Uterus (tissue), 4 donors: ENCODE results near the gene THAP3. TPM values are rescaled to one million over a fixed set of nuclear protein-coding genes. Genes with fewer than 3 reads are reported as not detected.

Experiments
- DNase-seq, 2 donors: peaks; one replicate each; pipeline ENCODE4 v3.0.0-alpha.2; 2019 to 2020
- H3K27ac ChIP-seq, 2 donors: fragments of 200-600 bp; sonication (generic); 1 replicate in 1 of 2; 2 replicates in 1 of 2; pipeline ENCODE4 v1.5.1; 2016 to 2018
- H3K27me3 ChIP-seq, 2 donors: fragments of 200-600 bp; sonication (generic); one replicate each; pipeline ENCODE4 v1.5.1; 2018 to 2019; ENCODE audit warnings: control low read depth in 1 of 2
- H3K36me3 ChIP-seq, 2 donors: fragments of 200-600 bp; sonication (generic); one replicate each; pipeline ENCODE4 v1.5.1; 2019; ENCODE audit warnings: control low read depth in 1 of 2
- H3K4me1 ChIP-seq, 2 donors: fragments of 200-600 bp; sonication (generic); one replicate each; pipeline ENCODE4 v1.5.1; 2018 to 2019; ENCODE audit warnings: control low read depth in 1 of 2
- H3K4me3 ChIP-seq, 2 donors: fragments of 200-600 bp; sonication (generic); 1 replicate in 1 of 2; 2 replicates in 1 of 2; pipeline ENCODE4 v1.5.1; 2018 to 2019; ENCODE audit warnings: mild to moderate bottlenecking in 1 of 2
- H3K9me3 ChIP-seq, 2 donors: fragments of 200-600 bp; sonication (generic); one replicate each; pipeline ENCODE4 v1.5.1; 2019; ENCODE audit warnings: control low read depth in 1 of 2
- POLR2A ChIP-seq, 2 donors: fragments of 450-650 bp; IDR thresholded peaks; one replicate each; pipeline ENCODE4 v1.6.1; 2016; ENCODE audit warnings: antibody characterized with exemption in 2 of 2, mild to moderate bottlenecking in 1 of 2, moderate library complexity in 1 of 2
- intact Hi-C: fragments of 100-400 bp; cut with DNase I; formaldehyde crosslinking; loops from one replicate; pipeline ENCODE4 v1.15.1; 2023; ENCODE audit warnings: low total_unique reads
- total RNA-seq, 4 donors: library from RNA; depleted of rRNA in 3 of 4; stranded (reverse); fragments of >200 nt in 3 of 4; gene quantifications; one replicate each; pipeline versions ENCODE4 v1.1.0 to v1.2.4, GENCODE V29; 2014 to 2023
- TF ChIP-seq, protein P1 (sequence below), 4 experiments: fragments of 200-600 bp in 2 of 4; fragments of 450-650 bp in 2 of 4; sonication (generic) in 2 of 4; IDR thresholded peaks; one replicate each; pipeline ENCODE4 v1.5.1; 2016 to 2019; ENCODE audit warnings: antibody characterized with exemption in 4 of 4, mild to moderate bottlenecking in 2 of 4, moderate library complexity in 1 of 4
- donor health status: DM: yes; HTN: yes; CAD: no.

THAP3 gene
- total RNA-seq, 4 donors from 2014 or later = 19.1 to 23.9 (median 21.9) TPM

- H3K4me1 ChIP-seq = no peaks in the 10 kb centered on the region
Observed at GRCh38 chr1:6614019-6614928, 10.4 kb upstream of the THAP3 start.

DNA sequence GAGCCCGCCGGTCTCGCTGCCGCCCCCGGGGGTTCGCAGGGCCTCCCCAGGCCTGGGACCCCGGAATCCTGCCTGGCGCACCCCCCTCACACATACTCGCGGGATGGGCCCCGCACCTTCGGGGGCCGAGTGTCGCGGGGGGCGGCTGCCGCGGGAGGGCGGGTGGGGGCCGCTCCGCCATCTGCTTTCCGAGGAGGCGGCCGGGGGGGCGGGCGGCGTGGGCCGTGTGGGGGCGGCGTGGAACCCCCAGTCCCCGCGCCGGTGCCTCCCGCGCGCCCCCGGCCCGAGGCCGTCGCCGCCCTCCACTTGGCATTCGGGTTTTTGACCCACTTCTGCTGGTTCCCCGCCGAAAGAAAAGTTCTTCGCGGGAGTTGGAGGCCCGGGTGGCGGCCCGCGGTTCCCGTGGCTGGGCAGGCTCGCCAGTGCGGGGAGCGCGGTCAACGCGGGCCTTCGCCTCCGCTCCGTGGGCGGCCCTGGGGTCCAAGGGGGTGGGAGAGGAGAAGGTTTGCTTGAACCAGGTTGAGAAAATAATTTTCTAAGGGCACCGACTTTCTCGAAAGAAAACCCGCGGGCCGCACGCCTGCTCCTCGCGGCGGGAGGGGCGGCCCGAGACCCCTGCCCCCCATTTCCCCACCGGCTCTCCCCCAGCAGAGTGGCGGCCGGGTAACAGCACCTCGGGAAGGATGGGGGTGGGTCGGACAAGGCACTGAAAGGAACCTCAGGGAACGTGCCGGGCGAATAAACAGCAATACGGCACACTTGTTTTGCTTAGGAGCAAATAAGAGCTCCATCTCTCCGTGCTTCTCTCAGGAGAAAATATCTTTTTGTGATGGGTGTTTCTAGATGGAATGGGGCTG lies 9.5 kb upstream of the THAP3 start:
- Histone ChIP-seq H3K9me3 (no peaks in the 10 kb centered on the region), H3K27ac (peak overlapping the region; percentile 85 to 96), H3K4me1 (no peaks in the 10 kb centered on the region), H3K4me3 (peak overlapping the region; percentile 66 to 89), H3K27me3 (no peaks in the 10 kb centered on the region), H3K36me3 (no peaks in the 10 kb centered on the region)
- DNase-seq = peak in 1 of 2 donors; percentile 43
- intact Hi-C loops = no loop called here
- TF ChIP-seq POLR2A (IDR thresholded peaks at IDR 0.05) = no peak
- TF ChIP-seq, protein P1, sequence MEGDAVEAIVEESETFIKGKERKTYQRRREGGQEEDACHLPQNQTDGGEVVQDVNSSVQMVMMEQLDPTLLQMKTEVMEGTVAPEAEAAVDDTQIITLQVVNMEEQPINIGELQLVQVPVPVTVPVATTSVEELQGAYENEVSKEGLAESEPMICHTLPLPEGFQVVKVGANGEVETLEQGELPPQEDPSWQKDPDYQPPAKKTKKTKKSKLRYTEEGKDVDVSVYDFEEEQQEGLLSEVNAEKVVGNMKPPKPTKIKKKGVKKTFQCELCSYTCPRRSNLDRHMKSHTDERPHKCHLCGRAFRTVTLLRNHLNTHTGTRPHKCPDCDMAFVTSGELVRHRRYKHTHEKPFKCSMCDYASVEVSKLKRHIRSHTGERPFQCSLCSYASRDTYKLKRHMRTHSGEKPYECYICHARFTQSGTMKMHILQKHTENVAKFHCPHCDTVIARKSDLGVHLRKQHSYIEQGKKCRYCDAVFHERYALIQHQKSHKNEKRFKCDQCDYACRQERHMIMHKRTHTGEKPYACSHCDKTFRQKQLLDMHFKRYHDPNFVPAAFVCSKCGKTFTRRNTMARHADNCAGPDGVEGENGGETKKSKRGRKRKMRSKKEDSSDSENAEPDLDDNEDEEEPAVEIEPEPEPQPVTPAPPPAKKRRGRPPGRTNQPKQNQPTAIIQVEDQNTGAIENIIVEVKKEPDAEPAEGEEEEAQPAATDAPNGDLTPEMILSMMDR (IDR thresholded peaks at IDR 0.05) = no peak

More at GRCh38 chr1:6614019-6614928, 10.4 kb upstream of the THAP3 start:
- peak; percentile 69 to 70 for DNase-seq
- H3K4me3 ChIP-seq = peak overlapping the region; percentile 66 to 89
- no peaks in the 10 kb centered on the region for H3K27me3 ChIP-seq
- no peaks in the 10 kb centered on the region for H3K36me3 ChIP-seq
- intact Hi-C loops = no loop called here
- peak overlapping the region; percentile 85 to 96 for H3K27ac ChIP-seq
- H3K9me3 ChIP-seq = no peaks in the 10 kb centered on the region
- TF ChIP-seq POLR2A (IDR thresholded peaks at IDR 0.05) = no peak
- TF ChIP-seq, protein P1 (IDR thresholded peaks at IDR 0.05) = no peak

- H3K36me3 ChIP-seq = no peaks in the 10 kb centered on the region
- H3K27ac ChIP-seq = no peak overlapping the region
- no peak for DNase-seq
- H3K9me3 ChIP-seq = no peaks in the 10 kb centered on the region
- H3K4me3 ChIP-seq = no peak overlapping the region
- TF ChIP-seq, protein P1 (IDR thresholded peaks at IDR 0.05) = no peak
- TF ChIP-seq POLR2A (IDR thresholded peaks at IDR 0.05) = no peak
- H3K4me1 ChIP-seq = no peaks in the 10 kb centered on the region
- H3K27me3 ChIP-seq = no peaks in the 10 kb centered on the region
- intact Hi-C loops = no loop called here
Observed at GRCh38 chr1:6619045-6619444, 5.6 kb upstream of the THAP3 start.

- no peaks in the 10 kb centered on the region for H3K27me3 ChIP-seq
- H3K4me1 ChIP-seq = peaks cover 0 to 2% of the 10 kb centered on the region in 2 donors
- TF ChIP-seq, protein P1 (IDR thresholded peaks at IDR 0.05) = no peak
- no peak for TF ChIP-seq POLR2A (IDR thresholded peaks at IDR 0.05)
- no peaks in the 10 kb centered on the region for H3K36me3 ChIP-seq
- no peak for DNase-seq
- H3K9me3 ChIP-seq = no peaks in the 10 kb centered on the region
- H3K4me3 ChIP-seq = no peak overlapping the region
- intact Hi-C loops = no loop called here
- H3K27ac ChIP-seq = peak overlapping the region; percentile 1 to 62
Observed at GRCh38 chr1:6621429-6622391, 3.0 kb upstream of the THAP3 start.
